NCI-H2081 (cell line): Measurements from ENCODE around the gene ELOVL6.
"Not testable (repeated sequence)": the region's sequence is repeated elsewhere in the genome, so short reads cannot be mapped to it uniquely, and the experiment has no call there.

Experiments used
- DNase-seq, 2 experiments: peaks; one replicate each; lab custom pipeline; 2025; lab: John Stamatoyannopoulos, UW

The ELOVL6 gene, protein sequence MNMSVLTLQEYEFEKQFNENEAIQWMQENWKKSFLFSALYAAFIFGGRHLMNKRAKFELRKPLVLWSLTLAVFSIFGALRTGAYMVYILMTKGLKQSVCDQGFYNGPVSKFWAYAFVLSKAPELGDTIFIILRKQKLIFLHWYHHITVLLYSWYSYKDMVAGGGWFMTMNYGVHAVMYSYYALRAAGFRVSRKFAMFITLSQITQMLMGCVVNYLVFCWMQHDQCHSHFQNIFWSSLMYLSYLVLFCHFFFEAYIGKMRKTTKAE

DNA sequence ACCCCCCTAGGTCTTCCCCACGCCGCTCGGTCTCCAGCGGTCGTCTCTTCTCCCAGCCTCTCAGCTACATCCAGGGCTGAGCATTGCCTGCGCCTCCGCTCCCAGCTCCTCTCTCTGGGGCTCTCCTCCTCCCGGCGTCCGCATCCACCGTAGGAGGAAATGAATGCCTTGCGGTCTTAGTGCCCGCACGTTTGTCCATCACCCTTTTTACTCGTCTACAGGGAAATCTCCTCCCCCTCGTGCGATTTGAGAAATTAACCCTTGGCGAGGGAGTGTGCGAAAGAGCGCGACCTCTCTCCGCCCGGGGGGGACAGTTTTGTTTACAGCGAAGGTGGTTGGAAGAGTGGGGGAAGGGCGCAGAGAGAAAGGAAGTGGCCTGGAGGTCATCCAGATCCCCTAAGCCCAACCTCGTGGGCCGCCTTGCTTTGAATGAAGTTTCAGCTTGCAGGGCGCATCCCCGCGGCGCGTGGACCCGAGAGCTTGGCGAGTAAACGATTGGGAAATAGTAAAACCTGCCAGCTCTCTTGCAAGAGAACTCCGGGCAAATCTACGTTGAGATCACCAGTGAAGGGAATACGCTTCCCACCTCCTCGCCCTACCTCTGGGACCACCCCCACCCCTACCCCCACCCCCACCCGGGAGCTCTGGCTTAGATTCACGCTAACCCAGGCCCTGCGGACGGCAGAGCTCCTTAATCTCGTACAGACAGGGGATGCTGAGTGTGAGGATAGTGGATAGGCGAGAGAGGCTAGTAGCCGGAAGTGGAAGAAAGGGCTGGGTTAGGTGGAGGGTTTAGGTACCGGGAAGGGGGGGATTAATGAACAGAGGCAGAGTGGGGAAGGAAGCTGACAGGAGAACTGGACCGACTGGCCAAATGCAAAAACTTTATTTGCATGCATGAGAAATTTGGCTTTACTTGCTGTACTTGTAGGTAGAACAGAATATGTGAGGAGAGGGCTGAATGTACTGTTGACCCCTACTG is at the start of gene ELOVL6:
Gene ELOVL6, minus strand, starts transcription at position 181 of the 982 bp plus-strand sequence. CDS start 280 bp downstream, outside the sequence.
- peak; percentile 31 to 44 for DNase-seq

DNA sequence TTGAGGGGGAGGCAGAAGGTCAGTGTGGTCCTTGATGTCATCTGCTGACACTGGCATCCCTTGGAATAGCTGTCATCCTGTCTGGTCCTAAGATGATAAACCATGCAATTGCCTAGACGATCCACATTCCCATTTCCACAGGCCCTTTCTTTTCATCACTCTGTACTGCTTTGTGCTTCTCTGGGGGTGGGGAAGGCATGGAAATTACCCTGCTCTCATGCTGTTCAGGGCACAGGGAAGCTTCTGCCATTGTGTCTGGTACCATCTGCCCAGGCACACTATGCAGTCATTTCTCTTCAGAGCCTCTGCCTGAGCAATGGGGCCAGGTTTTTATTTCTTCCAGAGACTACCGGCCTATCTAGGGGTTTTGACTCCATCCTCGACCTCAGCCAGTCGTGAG is 49.7 kb upstream of the ELOVL6 start:
- no peak for DNase-seq

DNA sequence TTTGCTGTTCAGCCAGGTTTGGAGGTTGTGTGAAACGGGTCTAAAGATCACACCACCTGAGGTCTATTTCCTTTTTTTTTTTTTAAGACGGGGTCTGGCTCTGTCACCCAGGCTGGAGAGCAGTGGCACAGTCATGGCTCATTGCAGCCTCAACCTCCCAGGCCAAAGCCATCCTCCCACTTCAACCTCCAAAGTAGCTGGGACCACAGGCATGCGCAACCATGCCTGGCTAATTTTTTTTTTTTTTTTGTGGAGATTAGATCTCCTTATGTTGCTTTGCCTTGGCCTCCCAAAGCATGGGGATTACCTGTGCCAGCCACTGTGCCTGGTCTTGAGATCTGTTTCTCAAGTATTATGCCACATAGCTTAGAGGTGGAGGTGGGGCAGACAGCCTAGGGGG is 49.2 kb upstream of the ELOVL6 start:
- DNase-seq = no peak

DNA sequence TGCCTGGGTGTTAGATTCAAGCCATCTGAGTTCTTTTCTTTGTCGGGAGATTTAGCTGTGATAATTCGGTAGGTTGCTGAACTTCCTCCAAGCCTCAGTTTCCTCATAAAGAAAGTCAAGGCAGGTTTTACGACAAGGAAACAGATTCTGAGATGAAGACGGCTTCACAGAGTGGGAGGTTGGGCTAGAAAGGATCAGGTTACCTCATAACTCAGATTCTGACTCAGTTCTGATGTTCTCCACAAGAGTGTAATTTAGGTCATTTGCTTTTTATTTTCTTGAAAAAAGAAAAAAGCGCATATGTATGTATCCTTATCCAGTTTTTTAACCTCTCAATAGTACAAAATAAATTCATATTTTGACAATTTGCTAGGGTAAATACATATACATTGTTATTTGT is 47.2 kb upstream of the ELOVL6 start:
- no peak for DNase-seq

DNA sequence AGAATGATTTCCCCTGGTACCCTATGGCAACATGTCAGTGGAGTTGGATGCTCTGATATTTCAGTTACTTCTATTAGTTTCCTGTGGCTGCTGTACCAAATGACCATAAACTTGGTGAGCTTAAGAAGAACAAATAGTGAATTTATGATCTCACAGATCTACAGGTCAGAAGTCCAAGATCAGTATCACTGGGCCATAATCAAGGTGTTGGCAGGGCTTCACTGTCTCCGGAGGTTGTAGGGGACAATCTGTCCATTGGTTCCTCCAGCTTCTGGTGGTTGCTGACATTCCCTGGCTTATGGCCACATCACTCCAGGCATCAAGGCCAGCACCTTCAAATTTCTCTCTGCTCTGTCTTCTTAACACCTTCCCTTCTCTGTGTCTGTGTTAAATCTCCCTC is 37.9 kb upstream of the ELOVL6 start:
- DNase-seq = no peak

DNA sequence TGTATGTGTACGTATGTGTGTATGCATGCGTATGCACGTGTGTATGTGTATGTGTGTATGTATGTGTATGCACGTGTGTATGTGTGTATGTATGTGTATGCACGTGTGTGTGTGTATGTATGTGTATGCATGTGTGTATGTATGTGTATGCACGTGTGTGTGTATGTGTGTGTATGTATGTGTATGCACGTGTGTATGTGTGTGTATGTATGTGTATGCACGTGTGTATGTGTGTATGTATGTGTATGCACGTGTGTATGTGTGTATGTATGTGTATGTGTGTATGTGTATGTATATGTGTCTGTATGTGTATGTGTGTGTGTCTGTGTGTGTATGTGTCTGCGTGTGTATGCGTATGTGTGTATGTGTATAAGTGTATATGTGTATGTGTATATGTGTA is 35.2 kb upstream of the ELOVL6 start:
- DNase-seq = not testable (repeated sequence)

DNA sequence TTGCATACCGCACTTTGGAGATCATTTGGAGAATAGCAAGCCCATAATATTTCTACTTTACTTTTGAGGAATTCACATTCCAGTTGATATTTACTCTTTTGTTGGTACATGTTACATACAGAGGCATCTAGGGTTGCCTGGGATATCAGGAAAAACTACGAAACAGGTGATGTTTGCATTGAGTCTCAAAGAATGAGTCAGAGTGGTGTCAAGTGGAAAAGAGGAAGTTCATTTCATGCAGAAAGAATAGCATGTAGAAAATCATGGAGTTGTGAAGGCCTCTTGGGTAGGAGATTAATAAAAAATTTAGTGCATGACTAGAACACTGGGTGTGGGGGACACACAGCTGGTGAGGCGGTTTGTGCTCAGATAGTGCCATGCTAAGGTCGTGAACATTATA is 33.5 kb upstream of the ELOVL6 start:
- no peak for DNase-seq

DNA sequence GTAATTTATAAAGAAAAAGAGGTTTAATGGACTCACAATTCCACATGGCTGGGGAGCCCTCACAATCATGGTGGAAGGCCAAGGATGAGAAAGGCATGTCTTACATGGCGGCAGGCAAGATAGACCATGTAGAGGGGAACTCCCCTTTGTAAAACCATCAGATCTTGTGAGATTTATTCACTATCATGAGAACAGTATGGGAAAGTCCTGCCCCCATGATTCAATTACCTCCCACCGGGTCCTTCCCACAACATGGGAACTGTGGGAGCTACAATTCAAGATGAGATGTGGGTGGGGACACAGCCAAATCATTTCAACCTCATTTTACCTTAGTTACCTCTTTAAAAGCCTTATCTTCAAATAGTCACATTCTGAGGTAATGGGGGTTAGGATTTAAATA is 30.9 kb upstream of the ELOVL6 start:
- no peak for DNase-seq

DNA sequence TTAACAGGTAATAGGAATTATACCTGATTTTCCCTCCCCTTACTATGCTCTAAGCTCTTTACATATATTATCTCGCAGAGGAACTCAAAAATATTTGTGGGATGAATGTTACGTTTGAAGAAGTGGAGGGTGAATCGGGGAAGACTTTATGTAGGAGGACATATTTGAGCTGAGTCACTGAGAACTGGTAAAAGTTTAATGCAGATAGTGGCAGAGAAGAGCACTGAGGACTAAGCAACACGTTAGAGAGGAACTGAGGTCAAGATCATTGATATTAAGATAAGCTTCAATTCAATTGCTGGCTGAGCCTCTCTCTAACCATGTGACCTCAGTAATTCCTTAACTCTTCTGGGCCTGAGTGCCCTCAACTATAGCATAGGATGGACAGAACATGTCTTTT is 26.4 kb upstream of the ELOVL6 start:
- DNase-seq = no peak

DNA sequence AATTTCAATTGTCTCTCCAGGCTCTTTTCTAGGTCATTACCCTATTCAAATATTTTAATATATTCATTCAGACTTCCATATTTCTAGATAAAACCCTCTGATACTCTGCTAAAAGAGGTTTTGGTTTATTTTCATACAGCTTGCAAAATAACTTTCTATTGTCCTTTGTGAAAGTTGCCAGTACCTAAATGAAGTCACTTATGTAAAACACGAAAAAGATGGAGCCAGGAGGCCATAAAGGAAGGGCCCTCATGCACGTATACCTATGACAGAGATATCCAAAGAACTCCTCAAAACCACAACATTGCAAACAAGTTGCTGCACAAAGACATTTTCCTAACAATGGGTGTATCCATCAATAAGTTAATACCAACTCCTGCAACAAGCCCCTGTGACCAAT is 25.7 kb upstream of the ELOVL6 start:
- DNase-seq = no peak

DNA sequence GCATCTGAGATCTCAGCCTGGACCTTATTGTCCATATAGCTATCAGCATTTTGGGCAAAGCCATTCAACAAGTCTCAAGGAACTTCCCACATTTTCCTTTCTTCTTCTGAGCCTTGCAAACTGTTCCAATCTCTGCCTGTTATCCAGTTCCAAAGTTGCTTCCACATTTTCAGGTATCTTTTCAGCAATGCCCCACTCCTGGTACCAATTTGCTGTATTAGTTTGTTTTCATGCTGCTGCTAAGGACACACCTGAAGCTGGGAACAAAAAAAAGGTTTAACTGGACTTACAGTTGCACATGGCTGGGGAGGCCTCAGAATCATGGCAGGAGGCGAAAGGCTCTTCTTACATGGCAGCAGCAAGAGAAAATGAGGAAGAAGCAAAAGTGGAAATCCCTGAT is 20.5 kb upstream of the ELOVL6 start:
- not testable (repeated sequence) for DNase-seq

DNA sequence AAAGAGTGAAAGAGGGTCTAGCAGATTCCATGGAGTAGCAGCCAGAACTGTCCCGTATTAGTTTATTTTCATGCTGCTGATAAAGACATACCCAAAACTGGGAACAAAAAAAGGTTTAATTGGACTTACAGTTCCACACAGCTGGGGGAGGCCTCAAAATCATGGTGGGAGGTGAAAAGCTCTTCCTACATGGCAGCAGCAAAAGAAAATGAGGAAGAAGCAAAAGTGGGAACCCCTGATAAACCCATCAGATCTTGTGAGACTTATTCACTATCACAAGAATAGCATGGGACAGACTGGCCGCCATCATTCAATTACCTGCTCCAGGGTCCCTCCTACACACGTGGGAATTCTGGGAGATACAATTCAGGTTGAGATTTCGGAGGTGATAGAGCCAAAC is 18.8 kb upstream of the ELOVL6 start:
- not testable (repeated sequence) for DNase-seq

DNA sequence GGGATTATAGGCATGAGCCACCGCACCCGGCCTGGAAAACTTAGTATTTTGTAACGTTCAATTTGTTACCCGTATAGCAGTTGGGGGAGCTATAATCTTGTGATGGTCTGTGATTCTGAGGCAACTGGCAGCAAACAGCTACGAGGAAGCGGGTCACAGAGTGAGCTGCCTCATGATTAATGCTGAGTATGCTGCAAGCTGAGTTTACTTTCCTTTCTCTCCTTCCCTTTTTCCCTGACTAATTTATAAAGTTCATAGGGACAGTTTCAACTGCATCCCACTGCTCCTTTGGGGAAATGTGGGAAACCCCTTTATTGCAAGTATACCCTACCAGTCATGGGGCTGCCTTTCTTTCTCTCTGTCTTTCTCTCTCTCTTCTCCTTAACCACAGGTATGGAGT is 17.7 kb upstream of the ELOVL6 start:
- DNase-seq = no peak

DNA sequence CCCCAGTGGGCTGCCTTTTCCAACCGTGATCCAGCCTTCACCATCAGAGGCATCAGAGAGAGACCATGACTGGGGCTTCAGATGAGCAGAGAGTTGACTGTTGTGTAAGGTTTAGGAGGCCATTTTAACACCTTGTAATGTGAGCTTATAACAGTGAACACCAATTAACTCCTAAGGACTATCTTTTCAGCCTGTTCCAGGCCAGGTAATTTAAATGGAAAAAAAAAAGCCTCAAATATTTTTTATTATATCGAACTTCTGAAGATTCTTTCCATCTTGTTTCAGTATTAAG is 13.3 kb upstream of the ELOVL6 start:
- no peak for DNase-seq

DNA sequence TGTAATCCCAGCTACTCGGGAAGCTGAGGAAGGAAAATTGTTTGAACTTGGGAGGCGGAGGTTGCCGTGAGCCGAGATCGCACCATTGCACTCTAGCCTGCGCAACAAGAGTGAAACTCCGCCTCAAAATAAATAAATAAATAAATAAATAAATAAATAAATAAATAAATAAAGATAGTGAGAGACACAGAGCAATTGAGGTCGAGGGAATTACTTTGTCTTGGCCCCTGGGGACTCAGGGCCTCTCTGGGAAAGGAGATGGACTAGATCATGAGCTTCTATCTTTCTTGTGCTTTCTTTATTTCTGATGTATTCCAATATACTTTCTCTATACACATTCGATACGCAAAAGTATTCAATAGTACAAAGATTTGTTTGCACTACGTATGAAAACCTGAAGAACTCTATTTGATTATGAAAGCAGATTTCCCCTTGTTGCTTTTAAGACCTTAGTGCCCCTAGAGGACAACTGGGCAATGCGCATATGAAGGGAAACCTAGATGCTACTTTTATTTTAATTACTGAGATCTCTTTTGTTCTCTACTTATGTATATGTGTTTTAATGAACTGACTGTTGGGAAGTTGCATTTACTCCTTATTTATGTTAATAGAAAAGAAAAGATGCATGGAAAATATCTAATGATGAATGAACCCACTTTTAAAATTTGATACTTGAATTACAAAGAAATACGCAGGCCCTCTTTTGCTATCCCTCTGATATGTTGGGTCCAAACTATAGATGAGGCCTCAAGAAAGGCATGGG is 12.8 kb upstream of the ELOVL6 start:
- peak in 1 of 2 experiments; percentile 1 for DNase-seq

DNA sequence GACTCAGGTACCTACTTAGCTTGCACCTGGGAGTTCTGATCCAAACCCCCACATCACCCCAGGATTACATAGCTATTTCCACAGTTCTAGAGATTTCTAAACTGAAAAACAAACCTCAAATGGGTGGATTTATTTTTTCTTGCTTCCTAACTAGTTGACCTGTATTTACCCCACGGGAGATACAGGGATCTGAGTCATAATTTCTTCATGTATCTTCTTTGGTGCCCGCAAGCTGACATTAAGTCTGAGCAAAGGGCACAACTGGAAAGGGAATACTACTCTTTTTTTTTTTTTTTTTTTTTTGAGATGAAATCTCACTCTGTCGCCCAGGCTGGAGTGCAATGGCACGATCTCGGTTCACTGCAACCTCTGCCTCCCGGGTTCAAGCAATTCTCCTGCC is 10.0 kb upstream of the ELOVL6 start:
- no peak for DNase-seq

DNA sequence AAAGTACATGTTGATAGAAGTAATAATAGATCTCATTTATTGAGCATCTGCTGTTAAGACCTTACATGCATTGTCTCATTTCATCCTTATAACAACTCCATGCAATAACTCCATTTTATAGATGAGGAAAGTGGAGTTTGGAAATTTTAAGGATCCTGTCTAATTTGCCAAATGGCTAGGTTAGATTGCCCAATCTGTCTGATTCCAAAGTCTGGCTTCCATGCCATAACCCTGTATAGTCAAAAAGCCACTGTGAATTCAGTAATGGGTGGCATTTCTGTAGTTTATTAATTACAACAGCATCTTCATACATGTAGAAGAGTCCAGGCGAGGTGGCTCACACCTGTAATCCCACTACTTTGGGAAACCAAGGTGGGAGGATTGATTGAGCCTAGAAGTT is 8.8 kb upstream of the ELOVL6 start:
- DNase-seq = no peak

DNA sequence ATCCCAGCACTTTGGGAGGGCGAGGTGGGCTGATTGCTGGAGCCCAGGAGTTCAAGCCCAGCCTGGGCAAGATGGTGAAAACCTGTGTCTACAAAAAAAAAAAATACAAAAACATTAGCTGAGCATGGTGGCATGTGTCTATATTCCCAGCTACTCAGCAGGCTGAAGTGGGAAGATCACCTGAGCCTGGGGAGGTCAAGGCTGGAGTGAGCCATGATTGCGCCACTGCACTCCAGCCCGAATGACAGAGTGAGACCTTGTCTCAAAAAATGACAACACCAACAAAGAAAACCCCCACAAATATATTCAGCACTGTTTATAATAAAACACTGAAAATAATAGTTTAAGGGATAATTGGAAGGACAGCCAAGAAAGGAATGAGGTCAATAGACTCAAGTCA is 3.6 kb upstream of the ELOVL6 start:
- no peak for DNase-seq

DNA sequence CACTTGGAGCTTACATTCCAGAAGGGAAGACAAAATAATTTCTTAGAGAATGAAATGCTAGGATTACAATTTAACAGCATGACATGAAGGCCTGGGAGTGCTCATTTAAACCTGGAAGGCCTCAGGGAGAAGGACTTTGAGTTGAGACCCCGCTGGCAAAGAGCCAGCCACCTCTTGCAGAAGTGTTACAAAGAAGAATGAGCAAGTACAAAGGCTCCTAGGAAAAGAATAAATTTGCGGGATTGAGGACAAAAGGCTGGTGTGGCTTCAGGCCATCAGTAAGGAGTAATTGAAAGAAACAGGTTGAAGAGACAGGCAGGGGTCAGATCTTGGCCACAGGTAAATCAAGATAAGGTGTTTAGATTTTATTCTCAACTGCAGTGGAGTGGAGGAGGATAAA is 3.1 kb upstream of the ELOVL6 start:
- DNase-seq = no peak

DNA sequence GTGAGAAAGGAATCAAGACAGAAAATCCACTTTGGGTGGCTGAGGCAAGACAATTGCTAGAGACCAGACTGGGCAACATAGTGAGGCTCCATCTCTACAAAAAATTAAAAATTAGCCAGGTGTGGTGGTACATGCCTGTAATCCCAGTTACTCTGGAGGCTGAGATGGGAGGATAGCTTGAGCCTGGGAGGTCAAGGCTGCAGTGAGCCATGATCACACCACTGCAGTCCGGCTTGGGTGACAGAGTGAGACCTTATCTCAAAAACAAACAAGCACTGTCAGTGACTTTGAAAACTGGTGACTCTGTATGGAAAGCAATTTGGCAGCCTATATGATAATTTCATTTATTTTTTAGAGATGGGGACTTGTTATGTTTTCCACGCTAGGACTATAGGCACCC is 2.3 kb upstream of the ELOVL6 start:
- DNase-seq = no peak

DNA sequence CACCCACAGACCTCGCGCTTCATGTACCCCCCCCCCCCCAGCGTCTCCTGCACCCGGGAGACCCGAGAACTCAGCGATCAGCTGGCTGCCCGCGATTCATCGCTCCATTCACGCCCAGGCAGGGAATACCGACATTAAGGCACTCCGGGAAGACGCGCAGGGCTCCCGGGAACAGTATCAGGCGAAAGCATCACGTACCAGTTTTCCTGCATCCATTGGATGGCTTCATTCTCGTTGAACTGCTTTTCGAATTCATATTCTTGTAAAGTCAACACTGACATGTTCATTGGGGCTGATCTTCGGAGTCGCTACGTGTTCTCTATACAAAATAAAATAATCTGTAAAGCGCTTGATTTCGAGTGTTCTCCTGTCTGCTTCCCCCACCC is 373 bp downstream of the ELOVL6 start:
- DNase-seq = peak; percentile 9 to 22

DNA sequence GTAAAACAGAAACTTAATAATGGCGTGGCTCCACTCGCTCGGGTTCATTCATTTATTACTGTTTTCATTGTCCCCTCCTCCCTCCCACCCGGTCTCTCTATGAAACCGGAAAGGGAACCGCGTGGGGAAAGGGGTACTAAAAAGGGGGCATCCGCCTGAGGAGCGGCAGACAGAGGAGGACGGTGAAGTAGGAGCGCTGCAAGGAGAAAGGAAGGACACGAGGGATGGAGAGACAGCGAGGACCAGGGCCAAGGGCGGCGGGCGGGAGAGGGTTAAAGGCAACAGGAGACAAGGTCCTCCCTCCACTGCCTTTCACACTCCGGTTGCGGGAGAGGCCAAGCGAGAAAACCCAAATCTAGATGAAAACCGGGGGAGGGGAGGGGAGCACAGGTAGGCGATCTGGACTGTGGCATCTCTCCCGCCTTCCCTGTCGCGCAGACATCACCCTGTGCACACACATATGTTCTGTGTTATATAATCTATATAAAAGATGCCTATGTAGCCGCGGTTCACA is 829 bp downstream of the ELOVL6 start:
- peak; percentile 32 to 60 for DNase-seq
